ENCODE measurements around the gene OTOS.

The OTOS gene

GRCh38 chr2:240168546-240169361 lies 28.3 kb upstream of the OTOS start:
- Histone ChIP-seq H3K4me2 (ENCODE audit: low read length) (no peak overlapping the region), H3K27ac (no peak overlapping the region), H3K27me3 (ENCODE audit: control insufficient read depth, insufficient read depth, low read length) (no peaks in the 10 kb centered on the region), H2AFZ (no peak overlapping the region), H3K9ac (no peak overlapping the region), H3K9me3 (ENCODE audit: control insufficient read depth, low read length) (no peaks in the 10 kb centered on the region), H3K4me3 (ENCODE audit: low read depth, low read length) (no peak overlapping the region), H3K79me2 (no peaks in the 10 kb centered on the region), H3K36me3 (ENCODE audit: control insufficient read depth, insufficient read depth, low read length) (no peaks in the 10 kb centered on the region), H3K4me1 (no peaks in the 10 kb centered on the region)
- TF ChIP-seq, protein P1, sequence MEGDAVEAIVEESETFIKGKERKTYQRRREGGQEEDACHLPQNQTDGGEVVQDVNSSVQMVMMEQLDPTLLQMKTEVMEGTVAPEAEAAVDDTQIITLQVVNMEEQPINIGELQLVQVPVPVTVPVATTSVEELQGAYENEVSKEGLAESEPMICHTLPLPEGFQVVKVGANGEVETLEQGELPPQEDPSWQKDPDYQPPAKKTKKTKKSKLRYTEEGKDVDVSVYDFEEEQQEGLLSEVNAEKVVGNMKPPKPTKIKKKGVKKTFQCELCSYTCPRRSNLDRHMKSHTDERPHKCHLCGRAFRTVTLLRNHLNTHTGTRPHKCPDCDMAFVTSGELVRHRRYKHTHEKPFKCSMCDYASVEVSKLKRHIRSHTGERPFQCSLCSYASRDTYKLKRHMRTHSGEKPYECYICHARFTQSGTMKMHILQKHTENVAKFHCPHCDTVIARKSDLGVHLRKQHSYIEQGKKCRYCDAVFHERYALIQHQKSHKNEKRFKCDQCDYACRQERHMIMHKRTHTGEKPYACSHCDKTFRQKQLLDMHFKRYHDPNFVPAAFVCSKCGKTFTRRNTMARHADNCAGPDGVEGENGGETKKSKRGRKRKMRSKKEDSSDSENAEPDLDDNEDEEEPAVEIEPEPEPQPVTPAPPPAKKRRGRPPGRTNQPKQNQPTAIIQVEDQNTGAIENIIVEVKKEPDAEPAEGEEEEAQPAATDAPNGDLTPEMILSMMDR (IDR thresholded peaks at IDR 0.05), result no peak

DNA sequence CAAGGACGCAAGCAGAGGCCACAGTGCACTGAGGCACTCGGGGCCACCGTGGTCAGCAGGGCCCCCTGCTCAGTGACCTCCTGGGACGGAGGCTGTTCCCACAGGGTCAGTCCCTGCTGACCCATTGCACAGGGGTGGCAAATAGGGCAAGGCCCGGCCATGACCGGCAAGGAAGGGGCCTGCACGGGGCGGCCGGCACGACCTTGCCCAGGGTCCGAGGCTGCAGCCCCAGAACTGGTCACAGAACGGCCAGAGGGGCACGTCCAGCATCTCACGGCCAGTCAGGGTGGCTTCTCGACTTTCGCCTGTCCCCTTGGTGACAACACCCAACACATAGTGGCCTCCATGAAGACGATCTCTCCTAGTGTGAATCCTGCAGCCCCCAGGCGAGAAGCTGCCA lies 27.6 kb upstream of the OTOS start:
- H3K27me3 ChIP-seq (ENCODE audit: control insufficient read depth, insufficient read depth, low read length), result no peaks in the 10 kb centered on the region
- no peaks in the 10 kb centered on the region for H3K36me3 ChIP-seq (ENCODE audit: control insufficient read depth, insufficient read depth, low read length)
- H3K79me2 ChIP-seq, result no peaks in the 10 kb centered on the region
- H3K9ac ChIP-seq, result no peak overlapping the region
- no peak overlapping the region for H2AFZ ChIP-seq
- no peak overlapping the region for H3K4me3 ChIP-seq (ENCODE audit: low read depth, low read length)
- no peak overlapping the region for H3K4me2 ChIP-seq (ENCODE audit: low read length)
- TF ChIP-seq, protein P1 (IDR thresholded peaks at IDR 0.05), result no peak
- no peak overlapping the region for H3K27ac ChIP-seq
- H3K9me3 ChIP-seq (ENCODE audit: control insufficient read depth, low read length), result no peaks in the 10 kb centered on the region
- H3K4me1 ChIP-seq, result no peaks in the 10 kb centered on the region

DNA sequence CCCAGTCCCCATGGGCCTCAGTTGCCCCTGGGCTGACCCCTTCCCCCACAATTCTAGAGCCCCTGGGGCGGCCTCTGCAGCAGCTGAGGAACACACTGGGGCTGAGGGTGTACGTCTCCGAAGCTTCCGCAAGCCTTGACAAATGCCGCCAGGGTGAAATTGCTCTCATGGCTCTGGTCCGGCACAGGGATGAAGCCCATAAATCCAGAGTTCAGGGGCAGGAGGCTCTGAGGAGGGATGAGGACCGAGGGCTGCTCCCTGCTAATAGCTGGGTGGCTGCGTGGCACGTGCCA lies 27.1 kb upstream of the OTOS start:
- H3K27me3 ChIP-seq (ENCODE audit: control insufficient read depth, insufficient read depth, low read length), result no peaks in the 10 kb centered on the region
- no peaks in the 10 kb centered on the region for H3K36me3 ChIP-seq (ENCODE audit: control insufficient read depth, insufficient read depth, low read length)
- H3K9ac ChIP-seq, result no peak overlapping the region
- no peaks in the 10 kb centered on the region for H3K79me2 ChIP-seq
- no peak overlapping the region for H3K4me3 ChIP-seq (ENCODE audit: low read depth, low read length)
- H3K4me2 ChIP-seq (ENCODE audit: low read length), result no peak overlapping the region
- TF ChIP-seq, protein P1 (IDR thresholded peaks at IDR 0.05), result no peak
- no peaks in the 10 kb centered on the region for H3K9me3 ChIP-seq (ENCODE audit: control insufficient read depth, low read length)
- H3K4me1 ChIP-seq, result no peaks in the 10 kb centered on the region
- H2AFZ ChIP-seq, result no peak overlapping the region
- H3K27ac ChIP-seq, result no peak overlapping the region

- Histone ChIP-seq H3K9ac (no peak overlapping the region), H2AFZ (no peak overlapping the region), H3K9me3 (ENCODE audit: control insufficient read depth, low read length) (no peaks in the 10 kb centered on the region), H3K79me2 (no peaks in the 10 kb centered on the region), H3K4me2 (ENCODE audit: low read length) (no peak overlapping the region), H3K4me1 (no peaks in the 10 kb centered on the region), H3K36me3 (ENCODE audit: control insufficient read depth, insufficient read depth, low read length) (no peaks in the 10 kb centered on the region), H3K27ac (no peak overlapping the region), H3K27me3 (ENCODE audit: control insufficient read depth, insufficient read depth, low read length) (no peaks in the 10 kb centered on the region), H3K4me3 (ENCODE audit: low read depth, low read length) (no peak overlapping the region)
- TF ChIP-seq, protein P1 (IDR thresholded peaks at IDR 0.05), result no peak
Observed at GRCh38 chr2:240166761-240167587, 26.5 kb upstream of the OTOS start.
